ENCODE results near the gene MRPS21. TPM values are rescaled to one million over a fixed set of nuclear protein-coding genes. Genes with fewer than 3 reads are reported as not detected.
A peak's percentile ranks its signal among the peaks of the same experiment; 100 is the strongest.

Gene MRPS21
- 158 TPM for polyA plus RNA-seq (2012; ENCODE audit: insufficient read depth, insufficient read length, low read depth)

DNA sequence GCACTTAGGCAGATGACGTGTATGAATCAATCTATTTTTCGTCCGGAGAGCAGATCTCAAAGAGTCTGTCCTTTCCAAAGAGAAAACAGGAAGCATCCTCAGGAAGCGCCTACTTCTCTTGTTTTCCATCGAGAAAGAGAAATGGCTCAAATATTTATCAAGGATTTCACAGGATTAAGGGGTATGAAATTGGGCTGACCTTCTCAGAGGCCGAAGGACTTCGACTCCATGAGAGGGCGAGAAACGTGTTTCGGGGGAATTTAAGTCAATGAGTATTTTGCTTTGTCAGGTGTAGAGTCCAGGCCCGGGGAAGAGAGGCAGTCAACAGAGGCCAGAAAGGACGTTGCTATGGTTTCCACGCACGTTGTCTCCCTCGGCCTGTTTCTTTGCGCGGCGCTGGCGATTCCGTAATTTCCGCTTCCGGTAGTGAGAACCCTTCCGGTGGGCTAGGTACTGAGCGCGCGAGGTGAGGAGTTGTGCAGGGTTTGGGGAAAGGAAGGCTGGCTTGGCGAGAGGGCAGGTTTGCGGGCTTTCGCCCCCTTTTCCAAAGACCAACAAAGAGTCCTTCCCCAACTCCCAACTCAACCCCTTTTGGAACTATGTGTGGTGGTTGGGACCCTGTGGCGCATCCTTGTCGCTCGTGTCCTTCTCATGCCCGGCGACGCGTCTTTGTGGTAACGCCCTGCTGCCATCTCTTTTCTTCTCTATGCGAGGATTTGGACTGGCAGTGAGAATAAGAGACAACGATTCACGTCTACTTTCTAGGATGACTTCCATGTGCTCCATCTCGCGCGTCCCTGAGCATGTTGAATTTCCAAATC lies at the start of gene MRPS21:
Gene MRPS21, plus strand, starts transcription at position 429 of the 821 bp plus-strand sequence. CDS start 506 bp downstream, outside the sequence.
- TF ChIP-seq, protein P1, sequence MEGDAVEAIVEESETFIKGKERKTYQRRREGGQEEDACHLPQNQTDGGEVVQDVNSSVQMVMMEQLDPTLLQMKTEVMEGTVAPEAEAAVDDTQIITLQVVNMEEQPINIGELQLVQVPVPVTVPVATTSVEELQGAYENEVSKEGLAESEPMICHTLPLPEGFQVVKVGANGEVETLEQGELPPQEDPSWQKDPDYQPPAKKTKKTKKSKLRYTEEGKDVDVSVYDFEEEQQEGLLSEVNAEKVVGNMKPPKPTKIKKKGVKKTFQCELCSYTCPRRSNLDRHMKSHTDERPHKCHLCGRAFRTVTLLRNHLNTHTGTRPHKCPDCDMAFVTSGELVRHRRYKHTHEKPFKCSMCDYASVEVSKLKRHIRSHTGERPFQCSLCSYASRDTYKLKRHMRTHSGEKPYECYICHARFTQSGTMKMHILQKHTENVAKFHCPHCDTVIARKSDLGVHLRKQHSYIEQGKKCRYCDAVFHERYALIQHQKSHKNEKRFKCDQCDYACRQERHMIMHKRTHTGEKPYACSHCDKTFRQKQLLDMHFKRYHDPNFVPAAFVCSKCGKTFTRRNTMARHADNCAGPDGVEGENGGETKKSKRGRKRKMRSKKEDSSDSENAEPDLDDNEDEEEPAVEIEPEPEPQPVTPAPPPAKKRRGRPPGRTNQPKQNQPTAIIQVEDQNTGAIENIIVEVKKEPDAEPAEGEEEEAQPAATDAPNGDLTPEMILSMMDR (IDR thresholded peaks at IDR 0.05; ENCODE audit: low read depth, low read length), result no peak
- peak within 1 kb of the TSS; percentile 92 for H3K4me3 ChIP-seq (ENCODE audit: low read depth, low read length)
- peaks cover 27% of the 10 kb centered on the region for H3K36me3 ChIP-seq
- peak; percentile 92 for DNase-seq
- no peaks in the 10 kb centered on the region for H3K9me3 ChIP-seq
- H3K4me1 ChIP-seq, result no peaks in the 10 kb centered on the region
- H3K27me3 ChIP-seq, result no peaks in the 10 kb centered on the region

DNA sequence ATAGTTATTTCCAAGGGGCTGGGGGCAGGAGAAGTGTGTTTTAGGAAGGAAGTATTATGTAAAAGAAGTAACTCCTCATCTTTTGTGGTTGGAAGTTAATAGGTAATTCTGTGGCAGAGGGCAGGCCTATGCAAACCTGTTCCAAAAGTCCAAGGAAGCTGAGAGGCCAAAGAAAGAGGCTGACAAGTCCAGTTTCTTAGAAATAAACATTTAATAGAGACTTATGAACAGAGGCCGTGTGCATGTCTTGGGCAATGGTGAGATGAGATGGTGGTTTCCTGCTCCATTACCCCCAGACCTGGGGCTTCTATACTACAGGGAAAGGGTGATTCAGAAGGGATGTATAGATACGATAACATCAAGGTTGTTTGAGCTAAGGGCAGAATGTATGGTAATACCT lies 43.7 kb upstream of the MRPS21 start:
- H3K4me3 ChIP-seq (ENCODE audit: low read depth, low read length), result no peak overlapping the region
- TF ChIP-seq, protein P1 (IDR thresholded peaks at IDR 0.05; ENCODE audit: low read depth, low read length), result no peak
- no peaks in the 10 kb centered on the region for H3K36me3 ChIP-seq
- no peaks in the 10 kb centered on the region for H3K27me3 ChIP-seq
- DNase-seq, result no peak
- H3K9me3 ChIP-seq, result no peaks in the 10 kb centered on the region
- H3K4me1 ChIP-seq, result no peaks in the 10 kb centered on the region

DNA sequence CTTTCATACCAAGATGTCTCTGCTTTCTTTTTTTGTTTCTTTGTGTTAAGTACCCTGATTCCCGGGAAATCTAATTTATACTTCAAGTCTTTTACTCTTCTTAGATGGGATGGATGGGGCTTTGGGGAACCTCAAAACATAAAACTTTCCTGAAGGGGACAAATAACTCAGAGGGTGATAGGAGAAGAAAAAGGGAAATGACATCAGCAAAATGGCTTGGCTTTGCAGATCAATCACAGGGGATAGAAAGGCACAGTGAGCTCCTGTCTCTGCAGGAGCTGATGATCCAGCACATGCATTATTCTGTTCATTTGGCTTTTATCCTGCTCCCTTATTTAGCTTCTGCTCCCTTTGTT lies 37.5 kb upstream of the MRPS21 start:
- no peaks in the 10 kb centered on the region for H3K9me3 ChIP-seq
- no peak for DNase-seq
- TF ChIP-seq, protein P1 (IDR thresholded peaks at IDR 0.05; ENCODE audit: low read depth, low read length), result no peak
- no peaks in the 10 kb centered on the region for H3K36me3 ChIP-seq
- no peaks in the 10 kb centered on the region for H3K27me3 ChIP-seq
- H3K4me3 ChIP-seq (ENCODE audit: low read depth, low read length), result peak overlapping the region; percentile 60
- peaks cover 4% of the 10 kb centered on the region for H3K4me1 ChIP-seq

DNA sequence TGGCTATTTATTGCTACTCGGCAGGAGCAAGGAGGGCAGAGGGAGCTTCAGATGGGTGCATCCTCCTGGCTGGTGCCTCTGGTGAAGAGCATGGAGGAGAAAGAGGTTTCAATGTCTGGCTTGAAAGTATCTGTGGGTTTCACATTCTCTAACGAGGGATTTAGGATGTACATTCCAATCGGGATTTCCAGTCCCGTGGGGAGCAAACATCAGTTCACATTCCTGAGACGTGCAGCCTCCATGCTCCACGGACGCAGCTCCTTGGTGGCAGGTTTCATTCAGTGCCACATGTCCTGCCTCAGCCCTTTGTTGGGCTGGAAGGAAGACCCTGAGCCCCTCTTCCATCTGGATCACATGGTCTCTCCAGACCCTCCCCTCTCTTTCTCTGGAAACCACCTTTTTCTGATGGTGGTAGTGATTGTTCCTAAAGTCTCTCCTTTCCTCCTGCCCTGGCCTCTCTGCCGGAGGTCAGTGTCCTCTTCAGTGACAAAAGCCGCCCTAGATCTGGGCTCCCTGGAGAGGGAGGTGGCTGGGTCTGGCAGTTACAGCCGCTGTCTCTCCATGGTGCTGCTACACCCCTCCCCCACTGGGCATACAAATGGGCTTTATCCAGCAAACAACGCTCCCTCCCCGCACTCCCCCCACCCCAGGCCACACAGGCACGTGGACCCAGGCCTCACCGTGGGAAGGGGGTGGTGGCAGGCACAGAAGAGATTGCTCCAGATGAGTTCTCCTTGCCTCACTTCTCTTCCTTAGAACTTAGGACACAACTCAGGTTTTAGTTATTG lies 36.9 kb upstream of the MRPS21 start:
- peaks cover 4% of the 10 kb centered on the region for H3K4me1 ChIP-seq
- no peaks in the 10 kb centered on the region for H3K36me3 ChIP-seq
- no peaks in the 10 kb centered on the region for H3K27me3 ChIP-seq
- H3K4me3 ChIP-seq (ENCODE audit: low read depth, low read length), result no peak overlapping the region
- TF ChIP-seq, protein P1 (IDR thresholded peaks at IDR 0.05; ENCODE audit: low read depth, low read length), result no peak
- DNase-seq, result peak; percentile 28
- H3K9me3 ChIP-seq, result no peaks in the 10 kb centered on the region

DNA sequence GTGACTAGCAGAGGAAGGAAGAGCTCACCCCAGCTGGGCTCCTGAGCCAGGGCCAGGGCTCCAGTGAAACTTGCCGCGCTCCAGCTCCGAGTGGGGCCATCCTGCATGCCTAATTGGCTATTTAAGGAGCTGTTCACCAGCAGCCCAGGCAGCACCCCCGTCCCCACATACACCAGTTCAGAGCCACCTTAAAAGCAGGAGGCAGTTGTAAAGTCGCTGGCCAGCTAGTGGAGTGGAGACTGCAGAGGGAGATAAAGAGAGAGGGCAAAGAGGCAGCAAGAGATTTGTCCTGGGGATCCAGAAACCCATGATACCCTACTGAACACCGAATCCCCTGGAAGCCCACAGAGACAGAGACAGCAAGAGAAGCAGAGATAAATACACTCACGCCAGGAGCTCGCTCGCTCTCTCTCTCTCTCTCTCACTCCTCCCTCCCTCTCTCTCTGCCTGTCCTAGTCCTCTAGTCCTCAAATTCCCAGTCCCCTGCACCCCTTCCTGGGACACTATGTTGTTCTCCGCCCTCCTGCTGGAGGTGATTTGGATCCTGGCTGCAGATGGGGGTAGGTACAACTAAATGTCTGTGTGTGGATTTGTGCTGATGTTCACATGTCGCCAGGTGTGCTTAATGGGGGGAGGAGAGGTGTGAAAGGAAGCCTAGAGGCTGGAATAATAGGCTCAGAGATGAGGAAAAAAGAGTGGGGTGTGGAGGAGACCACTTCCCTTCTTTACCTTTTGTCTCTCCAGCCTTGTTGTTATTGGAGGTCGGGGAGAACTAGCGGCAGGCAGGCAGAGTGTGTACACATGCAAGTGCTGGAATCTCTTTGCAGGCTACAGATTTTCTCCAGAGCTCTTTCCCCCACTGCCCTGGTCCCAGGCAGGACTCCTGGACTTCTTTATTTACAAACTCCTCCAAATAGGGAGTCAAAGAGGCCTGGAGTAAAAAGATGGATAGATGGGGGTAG lies 35.8 kb upstream of the MRPS21 start, which contains the start of gene CA14:
Gene CA14, plus strand, starts transcription at position 151 of the 962 bp plus-strand sequence. Its CDS starts 355 bp downstream, at position 506.
- DNase-seq, result no peak
- H3K9me3 ChIP-seq, result no peaks in the 10 kb centered on the region
- H3K36me3 ChIP-seq, result no peaks in the 10 kb centered on the region
- TF ChIP-seq, protein P1 (IDR thresholded peaks at IDR 0.05; ENCODE audit: low read depth, low read length), result no peak
- peaks cover 4% of the 10 kb centered on the region for H3K4me1 ChIP-seq
- no peak within 1 kb of the TSS for H3K4me3 ChIP-seq (ENCODE audit: low read depth, low read length)
- H3K27me3 ChIP-seq, result no peaks in the 10 kb centered on the region

Measured in BE2C (cell line).